Smooth muscle cell of the pulmonary artery (primary cell): Measurements from ENCODE around the gene CLDN24. TPM values are rescaled to one million over a fixed set of nuclear protein-coding genes. Genes with fewer than 3 reads are reported as not detected.

ENCODE experiments used
- total RNA-seq: library from RNA; depleted of rRNA; stranded (reverse); fragments of >200 nt; gene quantifications from 2 replicates; pipeline ENCODE4 v1.2.3, GENCODE V29; 2014

Gene CLDN24
- not detected in 2 replicates for total RNA-seq

DNA sequence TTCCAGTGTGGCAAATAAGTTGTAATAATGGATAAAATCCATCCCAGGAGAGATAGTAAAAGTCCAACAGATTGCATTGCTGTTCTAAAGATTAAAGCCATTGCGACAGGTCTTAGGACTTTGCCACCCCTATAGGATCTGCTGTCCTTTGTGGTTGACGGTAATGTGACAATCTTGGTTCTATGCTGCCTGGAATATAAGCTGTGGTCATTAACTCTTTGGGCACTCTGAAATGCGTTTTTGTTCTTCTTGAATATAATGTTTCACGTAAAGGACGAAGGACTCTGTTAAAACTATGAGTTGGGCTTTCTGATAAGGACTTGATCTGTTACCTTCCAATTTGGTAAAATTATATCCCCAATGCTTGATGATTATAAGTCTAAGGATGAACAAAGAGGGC, at the start of gene CLDN24:
Gene CLDN24, minus strand, starts transcription at position 101 of the 400 bp plus-strand sequence. Its CDS starts 0 bp downstream, at position 101.

DNA sequence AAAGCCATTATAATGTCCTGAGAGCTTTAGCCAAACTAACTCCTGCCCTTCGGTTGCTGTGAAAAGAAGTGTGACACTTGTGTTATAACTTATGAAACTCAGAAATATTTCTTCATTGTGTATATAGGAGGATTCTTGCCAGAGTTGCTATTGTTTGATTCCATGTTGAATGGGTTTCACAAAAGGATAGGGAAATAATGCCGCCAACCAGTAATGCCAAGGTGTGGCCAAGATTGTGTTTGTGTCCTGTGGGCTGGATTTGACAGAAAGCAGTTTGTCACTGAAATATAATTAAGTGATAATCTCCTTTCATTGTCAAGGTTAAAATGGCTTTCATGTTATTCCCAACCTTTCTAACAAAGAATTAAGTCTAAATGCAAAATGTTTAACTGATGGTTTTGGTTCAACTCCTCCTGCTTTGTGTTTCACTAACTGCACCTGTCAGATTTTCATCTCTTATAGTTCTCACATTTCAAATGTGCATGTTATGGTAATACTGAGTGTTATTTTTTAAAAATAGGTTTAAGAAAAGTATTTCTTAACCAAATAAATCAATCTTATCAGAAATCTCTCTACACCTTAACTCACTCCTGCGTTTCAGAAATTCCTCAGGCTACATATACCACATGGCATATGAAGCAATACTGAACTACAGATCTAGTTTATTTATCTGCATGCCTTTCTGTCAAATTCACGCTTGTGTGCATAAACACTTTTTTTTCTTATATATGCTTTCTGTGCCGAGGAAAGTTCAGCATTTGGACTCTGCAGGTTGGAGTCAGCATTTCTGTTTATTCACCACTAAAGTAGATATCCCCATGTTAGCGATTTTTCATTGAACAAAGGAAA, 1.8 kb downstream of the CLDN24 start, which contains the start of gene CLDN22:
Gene CLDN22, minus strand, starts transcription at position 66 of the 849 bp plus-strand sequence. Its CDS starts 58 bp downstream, at position 8.

Other genes starting within 250 kb of the CLDN24 start
- 39.8 and 62.1 TPM in 2 replicates for gene WWC2, start 223.2 kb downstream of the CLDN24 start, total RNA-seq
- gene CLDN22, start 2.1 kb downstream of the CLDN24 start, total RNA-seq = under 0.01 TPM in 1 of 2 replicates, not detected in the other
- 12.9 and 13.8 TPM in 2 replicates for gene CDKN2AIP, start 122.2 kb upstream of the CLDN24 start, total RNA-seq
- gene ING2, start 182.6 kb upstream of the CLDN24 start, total RNA-seq = 8.9 and 11.6 TPM in 2 replicates